Measurements from ENCODE around the gene TIPRL. TPM values are rescaled to one million over a fixed set of nuclear protein-coding genes. Genes with fewer than 3 reads are reported as not detected.
"Not testable (repeated sequence)": the region's sequence is repeated elsewhere in the genome, so short reads cannot be mapped to it uniquely, and the experiment has no call there.

The TIPRL gene
- total RNA-seq, 1 donor from 2014 or later = 28.9 TPM

GRCh38 chr1:168206111-168206510 lies 27.3 kb downstream of the TIPRL start:
- Mint-ChIP-seq H3K27me3 (ENCODE audit: low read depth) (no peaks in the 10 kb centered on the region), H3K27ac (no peak overlapping the region), H3K36me3 (peaks cover 34% of the 10 kb centered on the region), H3K4me1 (no peaks in the 10 kb centered on the region), H3K4me3 (no peak overlapping the region), H3K9me3 (peaks cover 34% of the 10 kb centered on the region)
- DNase-seq (ENCODE audit: low spot score in 2 of 2, unreplicated experiment in 2 of 2) = no peak
- TF ChIP-seq CTCF (IDR thresholded peaks at IDR 0.05; ENCODE audit: unreplicated experiment) = no peak

GRCh38 chr1:168207673-168208072 lies 28.9 kb downstream of the TIPRL start:
- Mint-ChIP-seq H3K9me3 (peaks cover 45% of the 10 kb centered on the region), H3K36me3 (peaks cover 26% of the 10 kb centered on the region)
- not testable (repeated sequence) for H3K4me1 Mint-ChIP-seq; DNase-seq (ENCODE audit: low spot score in 2 of 2, unreplicated experiment in 2 of 2); H3K27me3 Mint-ChIP-seq (ENCODE audit: low read depth); H3K4me3 Mint-ChIP-seq; H3K27ac Mint-ChIP-seq

GRCh38 chr1:168210312-168210711 lies 31.6 kb downstream of the TIPRL start:
- Mint-ChIP-seq H3K27me3 (ENCODE audit: low read depth) (no peaks in the 10 kb centered on the region), H3K9me3 (peaks cover 49% of the 10 kb centered on the region), H3K27ac (no peak overlapping the region), H3K4me1 (no peaks in the 10 kb centered on the region), H3K36me3 (peaks cover 10% of the 10 kb centered on the region), H3K4me3 (no peak overlapping the region)
- no peak for DNase-seq (ENCODE audit: low spot score in 2 of 2, unreplicated experiment in 2 of 2)
- no peak for TF ChIP-seq CTCF (IDR thresholded peaks at IDR 0.05; ENCODE audit: unreplicated experiment)

- H3K27ac Mint-ChIP-seq = no peak overlapping the region
- peaks cover 3% of the 10 kb centered on the region for H3K36me3 Mint-ChIP-seq
- H3K4me3 Mint-ChIP-seq = no peak overlapping the region
- no peak for DNase-seq (ENCODE audit: low spot score in 2 of 2, unreplicated experiment in 2 of 2)
- TF ChIP-seq CTCF (IDR thresholded peaks at IDR 0.05; ENCODE audit: unreplicated experiment) = no peak
- no peaks in the 10 kb centered on the region for H3K27me3 Mint-ChIP-seq (ENCODE audit: low read depth)
- peaks cover 2% of the 10 kb centered on the region for H3K4me1 Mint-ChIP-seq
- peaks cover 39% of the 10 kb centered on the region for H3K9me3 Mint-ChIP-seq
Observed at GRCh38 chr1:168213349-168213748, 34.6 kb downstream of the TIPRL start.

- H3K27ac Mint-ChIP-seq = no peak overlapping the region
Observed at GRCh38 chr1:168216171-168216570, 37.4 kb downstream of the TIPRL start.

GRCh38 chr1:168217664-168218063 lies 38.9 kb downstream of the TIPRL start:
- H3K36me3 Mint-ChIP-seq = no peaks in the 10 kb centered on the region
- TF ChIP-seq CTCF (IDR thresholded peaks at IDR 0.05; ENCODE audit: unreplicated experiment) = no peak
- no peaks in the 10 kb centered on the region for H3K27me3 Mint-ChIP-seq (ENCODE audit: low read depth)
- peaks cover 14% of the 10 kb centered on the region for H3K9me3 Mint-ChIP-seq
- no peak for DNase-seq (ENCODE audit: low spot score in 2 of 2, unreplicated experiment in 2 of 2)
- H3K4me3 Mint-ChIP-seq = no peak overlapping the region
- no peak overlapping the region for H3K27ac Mint-ChIP-seq
- peaks cover 2% of the 10 kb centered on the region for H3K4me1 Mint-ChIP-seq

More at GRCh38 chr1:168216171-168216570, 37.4 kb downstream of the TIPRL start:
- no peak for TF ChIP-seq CTCF (IDR thresholded peaks at IDR 0.05; ENCODE audit: unreplicated experiment)
- H3K36me3 Mint-ChIP-seq = no peaks in the 10 kb centered on the region
- DNase-seq (ENCODE audit: low spot score in 2 of 2, unreplicated experiment in 2 of 2) = no peak
- peaks cover 25% of the 10 kb centered on the region for H3K9me3 Mint-ChIP-seq
- no peaks in the 10 kb centered on the region for H3K27me3 Mint-ChIP-seq (ENCODE audit: low read depth)
- H3K4me1 Mint-ChIP-seq = peaks cover 2% of the 10 kb centered on the region
- no peak overlapping the region for H3K4me3 Mint-ChIP-seq
